DMS 273 treated with DMSO at 0.1 percent for 48 hours (cell line): ENCODE data around the gene HOXA1.
"Not testable (repeated sequence)": the region's sequence is repeated elsewhere in the genome, so short reads cannot be mapped to it uniquely, and the experiment has no call there.

Experiments used
- DNase-seq: peaks from one replicate; lab custom pipeline; 2025; lab: John Stamatoyannopoulos, UW

The HOXA1 gene

DNA sequence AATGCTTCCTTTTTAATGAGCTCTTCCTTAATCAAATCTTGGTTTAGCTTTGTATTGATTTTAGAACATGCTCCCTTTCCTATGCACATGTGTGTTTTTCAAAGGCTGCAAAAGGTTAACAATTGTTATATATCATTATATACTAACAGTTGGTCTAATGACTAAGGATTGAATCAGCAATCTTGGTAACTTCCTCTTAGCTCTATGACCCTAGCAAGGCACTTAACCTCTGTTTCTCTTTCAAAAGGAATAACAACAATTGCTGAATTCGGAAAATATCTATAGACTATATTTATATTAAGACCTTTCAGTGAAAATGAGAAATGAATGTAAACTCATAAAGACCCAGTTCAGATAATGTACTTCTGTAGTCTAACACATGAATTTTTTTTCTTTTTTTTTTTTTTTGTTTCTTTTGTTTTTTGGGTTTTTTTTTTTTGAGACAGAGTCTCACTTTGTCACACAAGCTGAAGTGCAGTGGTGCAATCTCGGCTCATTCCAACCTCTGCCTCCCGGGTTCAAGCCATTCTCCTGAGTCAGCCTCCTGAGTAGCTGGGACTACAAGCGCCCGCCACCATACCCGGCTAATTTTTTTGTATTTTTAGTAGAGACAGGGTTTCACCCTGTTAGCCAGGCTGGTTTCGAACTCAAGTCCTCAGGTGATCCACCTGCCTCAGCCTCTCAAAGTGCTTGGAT is 48.8 kb downstream of the HOXA1 start:
- DNase-seq: no peak

DNA sequence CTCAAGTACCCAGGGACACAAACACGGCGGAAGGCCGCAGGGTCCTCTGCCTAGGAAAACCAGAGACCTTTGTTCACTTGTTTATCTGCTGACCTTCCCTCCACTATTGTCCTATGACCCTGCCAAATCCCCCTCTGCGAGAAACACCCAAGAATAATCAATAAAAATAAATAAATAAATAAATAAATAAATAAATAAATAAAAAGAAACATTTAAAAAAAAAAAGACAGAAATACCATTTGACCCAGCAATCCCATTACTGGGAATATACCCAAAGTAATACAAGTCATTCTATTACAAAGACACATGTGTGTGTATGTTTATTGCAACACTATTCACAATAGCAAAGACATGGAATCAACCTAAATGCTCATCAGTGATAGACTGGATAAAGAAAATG is 49.8 kb downstream of the HOXA1 start:
- DNase-seq: not testable (repeated sequence)

DNA sequence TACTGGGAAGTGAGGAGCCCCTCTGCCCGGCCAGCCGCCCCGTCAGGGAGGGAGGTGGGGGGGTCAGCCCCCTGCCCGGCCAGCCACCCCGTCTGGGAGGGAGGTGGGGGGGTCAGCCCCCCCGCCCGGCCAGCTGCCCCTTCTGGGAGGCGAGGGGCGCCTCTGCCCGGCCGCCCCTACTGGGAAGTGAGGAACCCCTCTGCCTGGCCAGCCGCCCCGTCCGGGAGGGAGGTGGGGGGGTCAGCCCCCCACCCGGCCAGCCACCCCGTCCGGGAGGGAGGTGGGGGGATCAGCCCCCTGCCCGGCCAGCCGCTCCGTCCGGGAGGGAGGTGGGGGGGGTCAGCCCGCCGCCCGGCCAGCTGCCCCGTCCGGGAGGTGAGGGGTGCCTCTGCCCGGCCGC is 50.7 kb downstream of the HOXA1 start:
- not testable (repeated sequence) for DNase-seq
